ENCODE results near the gene PRKCA. TPM values are rescaled to one million over a fixed set of nuclear protein-coding genes. Genes with fewer than 3 reads are reported as not detected.

The PRKCA gene
- total and polyA plus RNA-seq, 2 experiments from 2014 or later = 6.4 to 35.4 TPM

DNA sequence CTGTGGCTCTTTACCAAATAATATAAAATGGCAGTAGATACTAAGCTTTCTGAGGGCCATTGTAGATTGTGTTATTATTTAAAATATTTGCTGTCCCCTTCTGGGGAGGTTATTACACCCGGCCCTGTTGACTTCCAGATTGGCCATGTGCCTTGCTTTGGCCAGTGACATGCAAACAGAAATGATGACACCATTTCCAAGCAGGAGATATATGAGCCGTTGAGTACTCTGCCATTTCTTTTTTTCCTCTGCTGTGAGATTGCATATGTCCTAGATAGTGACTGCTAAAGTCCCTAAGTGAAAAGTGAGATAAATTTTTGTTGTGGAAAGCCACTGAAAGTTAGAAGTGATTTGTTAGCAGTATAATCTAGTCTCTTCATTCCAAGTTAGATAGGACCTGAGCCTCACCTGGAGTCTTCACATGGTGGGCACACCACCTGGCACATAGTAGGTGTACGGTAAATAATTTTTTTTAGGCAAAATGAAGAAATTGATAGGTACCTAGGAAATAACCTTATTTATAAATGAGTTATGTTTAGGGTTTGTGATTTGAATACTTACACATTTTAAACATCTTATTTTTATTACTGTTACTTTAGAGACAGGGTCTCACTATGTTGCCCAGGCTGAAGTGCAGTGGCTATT, 328.5 kb downstream of the PRKCA start:
- no peak overlapping the region for H3K27ac ChIP-seq (ENCODE audit: low read depth)
- no peaks in the 10 kb centered on the region for H3K79me2 ChIP-seq (replicated peaks; ENCODE audit: insufficient read depth)
- no peak overlapping the region for H3K4me3 ChIP-seq
- no peak overlapping the region for H3K27ac Mint-ChIP-seq
- peaks cover 4% of the 10 kb centered on the region; the same call in 2 of the 3 replicates for H3K4me1 Mint-ChIP-seq
- H3K36me3 ChIP-seq (ENCODE audit: insufficient read depth) = no peaks in the 10 kb centered on the region
- 0 out of 2 replicates have a peak, but pooled peaks cover 9% of the 10 kb centered on the region for H3K9me2 ChIP-seq (ENCODE audit: insufficient read depth)
- H3K4me3 Mint-ChIP-seq = no peak overlapping the region
- TF ChIP-seq ETS1 (IDR thresholded peaks at IDR 0.05) (no peak), ZNF331 (CRISPR knock-in tag; IDR thresholded peaks at IDR 0.05; ENCODE audit: low read depth) (no peak), JUNB (IDR thresholded peaks at IDR 0.05; ENCODE audit: unreplicated experiment) (no peak), ZNF114 (CRISPR knock-in tag; IDR thresholded peaks at IDR 0.05) (no peak), EZH2 (IDR thresholded peaks at IDR 0.05; ENCODE audit: low read depth, unreplicated experiment) (no peak), ZNF462 (CRISPR knock-in tag; IDR thresholded peaks at IDR 0.05) (no peak), EZH2phosphoT487 (IDR thresholded peaks at IDR 0.05; ENCODE audit: unreplicated experiment) (no peak), POLR2AphosphoS5 (IDR thresholded peaks at IDR 0.05; ENCODE audit: low read depth) (no peak), CREB1 (CRISPR knock-in tag; IDR thresholded peaks at IDR 0.05; ENCODE audit: low read depth) (no peak)
- H3K27me3 Mint-ChIP-seq (ENCODE audit: insufficient read depth, low read depth, poor library complexity) = no peaks in the 10 kb centered on the region
- 0 out of 2 replicates have a peak, but pooled peaks cover 2% of the 10 kb centered on the region for H3K4me1 ChIP-seq (ENCODE audit: insufficient read depth)
- DNase-seq (ENCODE audit: low spot score) (no peak), ATAC-seq (no peak)
- no peaks in the 10 kb centered on the region for H3K36me3 Mint-ChIP-seq (ENCODE audit: low read depth)
- H3K27me3 ChIP-seq (ENCODE audit: insufficient read depth) = no peaks in the 10 kb centered on the region
- no peak overlapping the region for H2AFZ ChIP-seq
- no peaks in the 10 kb centered on the region for H4K20me1 ChIP-seq (replicated peaks; ENCODE audit: insufficient read depth)
- no peak overlapping the region for H3K4me2 ChIP-seq
- no peaks in the 10 kb centered on the region for H3F3A ChIP-seq (replicated peaks; ENCODE audit: low read depth)
- H3K9me3 Mint-ChIP-seq = no peaks in the 10 kb centered on the region
